GM12872 (cell line): Measurements from ENCODE around the gene CENPE.

ENCODE experiments used
- TF ChIP-seq, protein P1 (sequence below): IDR thresholded peaks from 3 replicates; pipeline ENCODE4 v1.5.1; 2011; ENCODE audit warnings: low read depth, mild to moderate bottlenecking, low read length, moderate library complexity; ENCODE audit not compliant: insufficient read depth

The CENPE gene

GRCh38 chr4:103074744-103075434, 123.3 kb downstream of the CENPE start:
- TF ChIP-seq, protein P1, sequence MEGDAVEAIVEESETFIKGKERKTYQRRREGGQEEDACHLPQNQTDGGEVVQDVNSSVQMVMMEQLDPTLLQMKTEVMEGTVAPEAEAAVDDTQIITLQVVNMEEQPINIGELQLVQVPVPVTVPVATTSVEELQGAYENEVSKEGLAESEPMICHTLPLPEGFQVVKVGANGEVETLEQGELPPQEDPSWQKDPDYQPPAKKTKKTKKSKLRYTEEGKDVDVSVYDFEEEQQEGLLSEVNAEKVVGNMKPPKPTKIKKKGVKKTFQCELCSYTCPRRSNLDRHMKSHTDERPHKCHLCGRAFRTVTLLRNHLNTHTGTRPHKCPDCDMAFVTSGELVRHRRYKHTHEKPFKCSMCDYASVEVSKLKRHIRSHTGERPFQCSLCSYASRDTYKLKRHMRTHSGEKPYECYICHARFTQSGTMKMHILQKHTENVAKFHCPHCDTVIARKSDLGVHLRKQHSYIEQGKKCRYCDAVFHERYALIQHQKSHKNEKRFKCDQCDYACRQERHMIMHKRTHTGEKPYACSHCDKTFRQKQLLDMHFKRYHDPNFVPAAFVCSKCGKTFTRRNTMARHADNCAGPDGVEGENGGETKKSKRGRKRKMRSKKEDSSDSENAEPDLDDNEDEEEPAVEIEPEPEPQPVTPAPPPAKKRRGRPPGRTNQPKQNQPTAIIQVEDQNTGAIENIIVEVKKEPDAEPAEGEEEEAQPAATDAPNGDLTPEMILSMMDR = no peak

DNA sequence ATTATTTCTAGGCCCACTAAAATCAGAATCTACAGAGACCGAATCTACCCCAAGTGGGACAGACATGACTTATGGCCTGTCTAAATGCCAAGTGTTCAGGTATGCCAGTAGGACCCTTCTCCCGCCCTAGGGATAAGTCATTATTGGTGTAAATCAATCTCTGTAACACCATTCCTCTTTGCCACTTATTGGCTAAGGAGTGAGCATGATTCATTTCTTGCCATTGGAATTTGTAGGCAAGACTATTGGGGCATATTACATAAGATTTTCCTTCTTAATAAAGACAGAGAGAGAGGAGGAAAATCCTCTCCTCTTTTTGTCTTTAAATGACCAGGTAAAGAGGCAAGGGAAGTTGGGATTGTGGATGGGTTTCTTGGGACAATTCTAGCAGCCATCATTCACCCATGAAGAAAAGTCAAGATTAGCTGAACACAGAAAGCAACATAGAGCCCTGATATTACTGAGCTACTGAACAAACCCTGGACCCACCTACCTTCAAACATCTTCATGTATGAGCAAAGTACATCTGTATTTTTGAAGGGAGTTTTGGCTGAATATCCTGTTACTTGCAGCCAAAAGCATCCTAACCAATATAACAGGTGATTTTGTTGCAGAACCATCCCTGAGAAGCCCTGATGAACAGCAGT, 124.2 kb downstream of the CENPE start:
- TF ChIP-seq, protein P1 = no peak

DNA sequence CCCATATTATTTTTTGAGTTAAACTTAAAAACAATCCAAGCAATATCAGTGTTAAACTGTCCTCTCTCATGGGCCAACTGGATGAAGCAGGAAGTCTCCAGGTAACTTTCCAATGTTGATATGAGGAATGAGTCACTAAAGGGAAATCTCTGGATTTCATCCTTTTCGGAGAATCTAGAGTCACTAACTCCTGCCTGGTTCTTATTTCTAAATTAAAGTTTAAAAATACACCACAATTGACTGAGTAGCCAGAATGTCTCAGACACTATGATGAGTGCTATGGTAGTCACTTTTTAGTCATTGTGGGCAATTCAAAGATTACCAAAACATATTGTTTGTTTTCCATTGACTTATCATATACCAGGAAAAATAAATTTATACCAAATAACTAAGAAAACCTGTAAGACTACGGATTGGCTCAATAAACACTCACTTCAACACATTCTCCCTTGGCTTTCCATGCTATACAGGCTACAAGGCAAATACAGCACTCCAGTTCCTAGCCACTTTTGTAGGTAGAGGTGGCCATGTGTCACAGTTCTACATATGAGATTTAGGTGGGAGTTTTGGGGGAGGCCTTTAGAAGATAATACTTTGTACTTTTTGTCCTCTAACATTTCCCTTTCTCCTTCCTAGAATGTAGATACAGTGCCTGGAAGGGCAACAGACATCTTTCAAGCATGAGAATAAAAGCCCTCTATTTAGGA, 130.1 kb downstream of the CENPE start:
- TF ChIP-seq, protein P1 = no peak

- TF ChIP-seq, protein P1 = no peak
Observed at GRCh38 chr4:103060453-103061148, 137.5 kb downstream of the CENPE start.
